Common myeloid progenitor, CD34-positive (primary cell): ENCODE measurements around the gene FBXO22.

ENCODE experiments used
- CTCF ChIA-PET: fragments of 350-600 bp; sonication (Branson Sonifier 250); formaldehyde crosslinking; loops from one replicate; lab custom pipeline; 2021; ENCODE audit warnings: antibody characterized with exemption; lab: Charles Lee
- POLR2A ChIA-PET: fragments of 350-600 bp; sonication (Branson Sonifier 250); formaldehyde crosslinking; loops from one replicate; lab custom pipeline; 2021; ENCODE audit warnings: antibody characterized with exemption; lab: Charles Lee
- DNase-seq, 3 donors: peaks; one replicate each; pipeline versions ENCODE4 v3.0.0 to v3.0.0-alpha.2; 2013
- H3K27ac ChIP-seq, 2 experiments: 1 replicate in 1 of 2; 2 replicates in 1 of 2; pipeline ENCODE4 v1.7.0; 2013; ENCODE audit warnings: inconsistent platforms in 2 of 2, low read length in 2 of 2, mild to moderate bottlenecking in 2 of 2, low read depth in 1 of 2, moderate library complexity in 1 of 2; ENCODE audit not compliant: severe bottlenecking in 2 of 2, insufficient read depth in 1 of 2, poor library complexity in 1 of 2
- H3K27me3 ChIP-seq, 5 experiments: replicated peaks in 2 of 5; 1 replicate in 3 of 5; 2 replicates in 2 of 5; pipeline versions ENCODE4 v1.6.1 to v1.7.0; 2013; ENCODE audit warnings: low read length in 4 of 5, mild to moderate bottlenecking in 2 of 5, moderate library complexity in 2 of 5, inconsistent platforms in 1 of 5; ENCODE audit not compliant: insufficient read depth in 5 of 5, control insufficient read depth in 4 of 5
- H3K36me3 ChIP-seq, 4 experiments: 1 replicate in 2 of 4; 2 replicates in 2 of 4; pipeline versions ENCODE4 v1.6.1 to v1.7.0; 2013; ENCODE audit warnings: low read length in 3 of 4, control low read depth in 1 of 4, mild to moderate bottlenecking in 1 of 4; ENCODE audit not compliant: control insufficient read depth in 4 of 4, insufficient read depth in 4 of 4
- H3K4me1 ChIP-seq, 4 experiments: 1 replicate in 3 of 4; 2 replicates in 1 of 4; pipeline versions ENCODE4 v1.6.1 to v1.7.1; 2013; ENCODE audit warnings: low read length in 3 of 4, mild to moderate bottlenecking in 3 of 4, control low read depth in 1 of 4, inconsistent platforms in 1 of 4, moderate library complexity in 1 of 4; ENCODE audit not compliant: control insufficient read depth in 4 of 4, insufficient read depth in 4 of 4; ENCODE audit errors: control extremely low read depth in 1 of 4
- H3K4me3 ChIP-seq, 7 experiments: 1 replicate in 4 of 7; 2 replicates in 3 of 7; pipeline versions ENCODE4 v1.5.1 to v1.7.0; 2013; ENCODE audit warnings: mild to moderate bottlenecking in 7 of 7, low read length in 6 of 7, moderate library complexity in 6 of 7, inconsistent platforms in 2 of 7, low read depth in 2 of 7, control low read depth in 1 of 7; ENCODE audit not compliant: insufficient read depth in 4 of 7, control insufficient read depth in 1 of 7; ENCODE audit errors: extremely low read depth in 1 of 7
- H3K9me3 ChIP-seq, 5 experiments: 1 replicate in 4 of 5; 2 replicates in 1 of 5; pipeline versions ENCODE4 v1.6.1 to v1.7.1; 2013; ENCODE audit warnings: low read length in 4 of 5, mild to moderate bottlenecking in 2 of 5, inconsistent platforms in 1 of 5, low read depth in 1 of 5, moderate library complexity in 1 of 5; ENCODE audit not compliant: control insufficient read depth in 4 of 5, insufficient read depth in 2 of 5; ENCODE audit errors: control extremely low read depth in 1 of 5
- WGBS: methylation state at CpG from one replicate; pipeline ENCODE4 v1.1.5; 2013; ENCODE audit not compliant: insufficient coverage; 5-methylcytosine and 5-hydroxymethylcytosine counted together

Gene FBXO22

GRCh38 chr15:75925440-75925839 lies 21.8 kb downstream of the FBXO22 start:
- Histone ChIP-seq H3K27me3 (no peaks in the 10 kb centered on the region), H3K4me3 (no peak overlapping the region), H3K9me3 (no peaks in the 10 kb centered on the region), H3K27ac (no peak overlapping the region), H3K4me1 (peaks cover 0 to 8% (median 2%) of the 10 kb centered on the region in 4 experiments), H3K36me3 (peaks cover 0 to 32% (median 6%) of the 10 kb centered on the region in 4 experiments)
- WGBS: 0% methylated on average over 1 of the region's 2 CpGs
- ChIA-PET CTCF (interaction anchor here (0.8 to 6.9 kb wide), 7 partner anchors 11 to 214 kb away, joined by 3 to 54 read pairs (median 4); partner anchors contain the start of gene FBXO22), POLR2A (interaction anchor here (0.6 kb wide), 2 partner anchors 12 to 19 kb away, joined by 3 read pairs; no protein-coding TSS in a partner anchor)
- peak in 2 of 3 donors; percentile 44 to 47 for DNase-seq

GRCh38 chr15:75926931-75927330 lies 23.3 kb downstream of the FBXO22 start:
- DNase-seq: no peak
- peaks cover 0 to 39% (median 10%) of the 10 kb centered on the region in 4 experiments for H3K36me3 ChIP-seq
- H3K27ac ChIP-seq: no peak overlapping the region
- ChIA-PET CTCF (interaction anchor here (5.5 kb wide), 1 partner anchor 212 kb away, joined by 44 read pairs; no protein-coding TSS in a partner anchor), POLR2A (no interaction called here)
- H3K9me3 ChIP-seq: no peaks in the 10 kb centered on the region
- peaks cover 0 to 8% (median 2%) of the 10 kb centered on the region in 4 experiments for H3K4me1 ChIP-seq
- H3K4me3 ChIP-seq: no peak overlapping the region
- WGBS: 100% methylated on average over 3 of the region's 3 CpGs
- H3K27me3 ChIP-seq: no peaks in the 10 kb centered on the region

- Histone ChIP-seq H3K4me3 (no peak overlapping the region), H3K36me3 (peaks cover 0 to 37% (median 12%) of the 10 kb centered on the region in 4 experiments), H3K4me1 (peaks cover 0 to 8% (median 2%) of the 10 kb centered on the region in 4 experiments), H3K27me3 (no peaks in the 10 kb centered on the region), H3K27ac (no peak overlapping the region), H3K9me3 (no peaks in the 10 kb centered on the region)
- ChIA-PET CTCF (interaction anchor here (2.0 to 5.5 kb wide), 3 partner anchors 211 to 225 kb away, joined by 5 to 44 read pairs (median 7); no protein-coding TSS in a partner anchor), POLR2A (no interaction called here)
- DNase-seq: no peak
- WGBS: 100% methylated on average over 2 of the region's 4 CpGs
These were observed 23.9 kb downstream of the FBXO22 start for GRCh38 chr15:75927601-75928000.

GRCh38 chr15:75928680-75929608 lies 25.3 kb downstream of the FBXO22 start:
- ChIA-PET CTCF (interaction anchor here (0.8 to 5.5 kb wide), 15 partner anchors 9 to 223 kb away, joined by 3 to 44 read pairs (median 3); partner anchors contain the start of gene TMEM266), POLR2A (interaction anchor here (0.5 to 0.7 kb wide), 2 partner anchors 212 to 226 kb away, joined by 3 to 4 read pairs; no protein-coding TSS in a partner anchor)
- H3K4me1 ChIP-seq: peaks cover 0 to 8% (median 2%) of the 10 kb centered on the region in 4 experiments
- no peak overlapping the region for H3K27ac ChIP-seq
- H3K4me3 ChIP-seq: no peak overlapping the region
- 97% methylated on average over 7 of the region's 9 CpGs for WGBS
- H3K36me3 ChIP-seq: peaks cover under 1 to 38% (median 16%) of the 10 kb centered on the region in 4 experiments
- no peaks in the 10 kb centered on the region for H3K27me3 ChIP-seq
- no peaks in the 10 kb centered on the region for H3K9me3 ChIP-seq
- peak; percentile 39 to 72 (median 65) for DNase-seq

- 89% methylated on average over 1 of the region's 5 CpGs for WGBS
- no peak overlapping the region for H3K4me3 ChIP-seq
- H3K27ac ChIP-seq: no peak overlapping the region
- ChIA-PET CTCF (interaction anchor here (0.8 to 5.5 kb wide), 15 partner anchors 8 to 222 kb away, joined by 3 to 44 read pairs (median 4); partner anchors contain the start of gene TMEM266), POLR2A (interaction anchor here (0.7 kb wide), 1 partner anchor 211 kb away, joined by 4 read pairs; no protein-coding TSS in a partner anchor)
- peaks cover 2 to 41% (median 21%) of the 10 kb centered on the region in 4 experiments for H3K36me3 ChIP-seq
- H3K27me3 ChIP-seq: no peaks in the 10 kb centered on the region
- H3K9me3 ChIP-seq: no peaks in the 10 kb centered on the region
- H3K4me1 ChIP-seq: peaks cover 0 to 8% (median 2%) of the 10 kb centered on the region in 4 experiments
- DNase-seq: peak in 2 of 3 donors; percentile 42 to 62
These were observed 26.3 kb downstream of the FBXO22 start for GRCh38 chr15:75929799-75930565.

- Histone ChIP-seq H3K9me3 (no peaks in the 10 kb centered on the region), H3K27me3 (no peaks in the 10 kb centered on the region), H3K27ac (no peak overlapping the region), H3K4me3 (no peak overlapping the region), H3K36me3 (peaks cover 2 to 40% (median 23%) of the 10 kb centered on the region in 4 experiments), H3K4me1 (peaks cover 0 to 8% (median 2%) of the 10 kb centered on the region in 4 experiments)
- WGBS: no CpG with 5 or more reads among the region's 2 CpGs
- DNase-seq: no peak
- POLR2A ChIA-PET: no interaction called here
- CTCF ChIA-PET: interaction anchor here (1.1 to 5.5 kb wide), 6 partner anchors 10 to 220 kb away, joined by 4 to 44 read pairs (median 4); no protein-coding TSS in a partner anchor
These were observed 27.2 kb downstream of the FBXO22 start for GRCh38 chr15:75930866-75931265.
